Gastrocnemius medialis (tissue), 4 donors: ENCODE measurements around the gene GSK3B.

ENCODE experiments used
- CTCF ChIP-seq, 5 experiments: fragments of 450-650 bp in 3 of 5; fragments of 200-600 bp in 2 of 5; sonication (generic) in 2 of 5; IDR thresholded peaks in 4 of 5; conservative IDR thresholded peaks in 1 of 5; 1 replicate in 4 of 5; 2 replicates in 1 of 5; pipeline ENCODE4 v1.5.1; 2016 to 2019; ENCODE audit warnings: antibody characterized with exemption in 5 of 5, mild to moderate bottlenecking in 3 of 5, moderate library complexity in 3 of 5
- POLR2A ChIP-seq, 2 donors: fragments of 450-650 bp; IDR thresholded peaks; one replicate each; pipeline ENCODE4 v1.6.1; 2017; ENCODE audit warnings: antibody characterized with exemption in 2 of 2, mild to moderate bottlenecking in 2 of 2, moderate library complexity in 2 of 2

- no peak for TF ChIP-seq CTCF (IDR thresholded peaks at IDR 0.05 in 4 of 5, conservative IDR thresholded peaks at IDR 0.05 in 1 of 5)
- no peak for TF ChIP-seq POLR2A (IDR thresholded peaks at IDR 0.05)
These were observed 297.9 kb downstream of the GSK3B start for GRCh38 chr3:119796368-119796767.
